HEK293 (cell line): ENCODE measurements around the gene RSKR.

Experiments used
- ATF2 ChIP-seq: fragments of 450-650 bp; formaldehyde crosslinking; IDR thresholded peaks from 2 replicates; pipeline ENCODE4 v1.5.1; 2016; ENCODE audit warnings: missing biosample characterization, missing genetic modification characterization, low read depth
- PBX3 ChIP-seq: sonication (generic); formaldehyde crosslinking; IDR thresholded peaks from 2 replicates; pipeline ENCODE4 v1.8.1; 2022; ENCODE audit warnings: mild to moderate bottlenecking, moderate library complexity, missing genetic modification reagents
- RBAK ChIP-seq: fragments of 450-650 bp; formaldehyde crosslinking; IDR thresholded peaks from 2 replicates; pipeline ENCODE4 v1.5.1; 2016; ENCODE audit warnings: missing biosample characterization, missing genetic modification characterization
- REST ChIP-seq: fragments of 450-650 bp; formaldehyde crosslinking; IDR thresholded peaks from 2 replicates; pipeline ENCODE4 v1.5.1; 2016; ENCODE audit warnings: missing biosample characterization, missing genetic modification characterization
- SP2 ChIP-seq: fragments of 450-650 bp; formaldehyde crosslinking; IDR thresholded peaks from 2 replicates; pipeline ENCODE4 v1.5.1; 2016; ENCODE audit warnings: missing biosample characterization, missing genetic modification characterization
- TCF7L2 ChIP-seq: IDR thresholded peaks from 2 replicates; pipeline ENCODE4 v1.6.1; 2011; ENCODE audit warnings: low read depth, mild to moderate bottlenecking, inconsistent platforms, low read length, moderate library complexity, borderline replicate concordance
- ZEB2 ChIP-seq: fragments of 450-650 bp; formaldehyde crosslinking; IDR thresholded peaks from 2 replicates; pipeline ENCODE4 v1.5.1; 2016; ENCODE audit warnings: missing biosample characterization, missing genetic modification characterization
- ZNF221 ChIP-seq: fragments of 450-650 bp; formaldehyde crosslinking; IDR thresholded peaks from 2 replicates; pipeline ENCODE4 v1.5.1; 2017; ENCODE audit warnings: missing biosample characterization, missing genetic modification characterization, borderline replicate concordance
- ZNF510 ChIP-seq: fragments of 450-650 bp; formaldehyde crosslinking; IDR thresholded peaks from 2 replicates; pipeline ENCODE4 v1.5.1; 2018; ENCODE audit warnings: mild to moderate bottlenecking, missing genetic modification characterization, missing biosample characterization; ENCODE audit not compliant: insufficient replicate concordance
- ZNF558 ChIP-seq: fragments of 450-650 bp; formaldehyde crosslinking; IDR thresholded peaks from 2 replicates; pipeline ENCODE4 v1.5.1; 2016; ENCODE audit warnings: missing biosample characterization, missing genetic modification characterization
- ZNF571 ChIP-seq: fragments of 450-650 bp; formaldehyde crosslinking; IDR thresholded peaks from 2 replicates; pipeline ENCODE4 v1.5.0; 2017; ENCODE audit warnings: missing biosample characterization, missing genetic modification characterization
- ZNF776 ChIP-seq: fragments of 450-650 bp; formaldehyde crosslinking; IDR thresholded peaks from 2 replicates; pipeline ENCODE4 v1.5.0; 2017; ENCODE audit warnings: missing biosample characterization, missing genetic modification characterization, borderline replicate concordance
- TF ChIP-seq, protein P1 (sequence below): fragments of 450-650 bp; formaldehyde crosslinking; IDR thresholded peaks from 2 replicates; pipeline ENCODE4 v1.5.1; 2016; ENCODE audit warnings: missing biosample characterization, missing genetic modification characterization
- TF ChIP-seq, protein P2 (sequence below): fragments of 450-650 bp; formaldehyde crosslinking; IDR thresholded peaks from 2 replicates; pipeline ENCODE4 v1.5.1; 2017; ENCODE audit warnings: missing biosample characterization, missing genetic modification characterization

DNA sequence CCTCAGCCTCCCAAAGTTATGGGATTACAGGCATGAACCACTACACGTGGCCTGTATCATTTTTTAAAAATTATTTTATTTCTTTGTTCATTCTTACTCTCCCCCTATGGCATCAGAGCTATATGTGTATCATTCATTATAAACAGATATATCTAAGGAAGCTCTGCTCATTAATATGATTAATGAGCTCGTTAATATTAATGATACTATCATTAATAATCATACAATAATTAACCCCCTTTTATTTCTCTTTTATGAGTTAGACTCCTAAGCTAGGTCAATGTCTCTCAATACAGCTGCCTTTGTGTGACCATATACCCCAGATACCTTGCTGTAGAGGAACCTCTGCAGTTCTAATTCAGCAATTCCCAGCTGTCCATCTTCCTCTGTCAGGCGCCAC lies 4.5 kb upstream of the RSKR start:
- TF ChIP-seq, protein P1, sequence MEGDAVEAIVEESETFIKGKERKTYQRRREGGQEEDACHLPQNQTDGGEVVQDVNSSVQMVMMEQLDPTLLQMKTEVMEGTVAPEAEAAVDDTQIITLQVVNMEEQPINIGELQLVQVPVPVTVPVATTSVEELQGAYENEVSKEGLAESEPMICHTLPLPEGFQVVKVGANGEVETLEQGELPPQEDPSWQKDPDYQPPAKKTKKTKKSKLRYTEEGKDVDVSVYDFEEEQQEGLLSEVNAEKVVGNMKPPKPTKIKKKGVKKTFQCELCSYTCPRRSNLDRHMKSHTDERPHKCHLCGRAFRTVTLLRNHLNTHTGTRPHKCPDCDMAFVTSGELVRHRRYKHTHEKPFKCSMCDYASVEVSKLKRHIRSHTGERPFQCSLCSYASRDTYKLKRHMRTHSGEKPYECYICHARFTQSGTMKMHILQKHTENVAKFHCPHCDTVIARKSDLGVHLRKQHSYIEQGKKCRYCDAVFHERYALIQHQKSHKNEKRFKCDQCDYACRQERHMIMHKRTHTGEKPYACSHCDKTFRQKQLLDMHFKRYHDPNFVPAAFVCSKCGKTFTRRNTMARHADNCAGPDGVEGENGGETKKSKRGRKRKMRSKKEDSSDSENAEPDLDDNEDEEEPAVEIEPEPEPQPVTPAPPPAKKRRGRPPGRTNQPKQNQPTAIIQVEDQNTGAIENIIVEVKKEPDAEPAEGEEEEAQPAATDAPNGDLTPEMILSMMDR (tag by site-specific recombination) = no peak
- TF ChIP-seq PBX3 (CRISPR knock-in tag) = no peak
- TF ChIP-seq, protein P2, sequence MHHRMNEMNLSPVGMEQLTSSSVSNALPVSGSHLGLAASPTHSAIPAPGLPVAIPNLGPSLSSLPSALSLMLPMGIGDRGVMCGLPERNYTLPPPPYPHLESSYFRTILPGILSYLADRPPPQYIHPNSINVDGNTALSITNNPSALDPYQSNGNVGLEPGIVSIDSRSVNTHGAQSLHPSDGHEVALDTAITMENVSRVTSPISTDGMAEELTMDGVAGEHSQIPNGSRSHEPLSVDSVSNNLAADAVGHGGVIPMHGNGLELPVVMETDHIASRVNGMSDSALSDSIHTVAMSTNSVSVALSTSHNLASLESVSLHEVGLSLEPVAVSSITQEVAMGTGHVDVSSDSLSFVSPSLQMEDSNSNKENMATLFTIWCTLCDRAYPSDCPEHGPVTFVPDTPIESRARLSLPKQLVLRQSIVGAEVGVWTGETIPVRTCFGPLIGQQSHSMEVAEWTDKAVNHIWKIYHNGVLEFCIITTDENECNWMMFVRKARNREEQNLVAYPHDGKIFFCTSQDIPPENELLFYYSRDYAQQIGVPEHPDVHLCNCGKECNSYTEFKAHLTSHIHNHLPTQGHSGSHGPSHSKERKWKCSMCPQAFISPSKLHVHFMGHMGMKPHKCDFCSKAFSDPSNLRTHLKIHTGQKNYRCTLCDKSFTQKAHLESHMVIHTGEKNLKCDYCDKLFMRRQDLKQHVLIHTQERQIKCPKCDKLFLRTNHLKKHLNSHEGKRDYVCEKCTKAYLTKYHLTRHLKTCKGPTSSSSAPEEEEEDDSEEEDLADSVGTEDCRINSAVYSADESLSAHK = no peak
- no peak for TF ChIP-seq ATF2 (tag by site-specific recombination)
- TF ChIP-seq ZNF558 (tag by site-specific recombination) = no peak
- no peak for TF ChIP-seq SP2 (tag by site-specific recombination)
- no peak for TF ChIP-seq ZNF571 (tag by site-specific recombination)
- TF ChIP-seq ZNF776 (tag by site-specific recombination) = no peak
- no peak for TF ChIP-seq ZEB2
- no peak for TF ChIP-seq TCF7L2
- no peak for TF ChIP-seq ZNF221
- no peak for TF ChIP-seq ZNF510 (tag by site-specific recombination)
- no peak for TF ChIP-seq RBAK
- TF ChIP-seq REST (tag by site-specific recombination) = no peak
